ENCODE measurements around the gene EFNA5. TPM values are rescaled to one million over a fixed set of nuclear protein-coding genes. Genes with fewer than 3 reads are reported as not detected.

The EFNA5 gene
- total and polyA plus RNA-seq, 2 of the 8 experiments (the other 6 are each of a cell fraction or from before 2014, with no cell fraction given): 9.6 to 21.8 TPM

GRCh38 chr5:107395632-107396350 is 274.9 kb downstream of the EFNA5 start (continued):
- TF ChIP-seq RNF2 (IDR thresholded peaks at IDR 0.05; ENCODE audit: borderline replicate concordance, low read depth, low read length, missing control alignments, poor library complexity, severe bottlenecking) (no peak), NANOG (IDR thresholded peaks at IDR 0.05; ENCODE audit: insufficient read depth, low read depth, low read length, poor library complexity, severe bottlenecking) (no peak), GABPA (IDR thresholded peaks at IDR 0.05; ENCODE audit: borderline replicate concordance, insufficient read depth, low read length) (no peak), MAX (IDR thresholded peaks at IDR 0.05) (no peak), SIX5 (IDR thresholded peaks at IDR 0.05; ENCODE audit: low read depth, low read length) (no peak), RAD21 (IDR thresholded peaks at IDR 0.05 in 1 of 2, conservative IDR thresholded peaks at IDR 0.05 in 1 of 2; ENCODE audit: low read depth in 2 of 2, low read length in 2 of 2) (no peak), SRF (IDR thresholded peaks at IDR 0.05; ENCODE audit: low read depth, low read length) (no peak)

Measured in H1 (cell line).